ENCODE data around the gene S100A6. TPM values are rescaled to one million over a fixed set of nuclear protein-coding genes. Genes with fewer than 3 reads are reported as not detected.
"Not testable (repeated sequence)": the region's sequence is repeated elsewhere in the genome, so short reads cannot be mapped to it uniquely, and the experiment has no call there.

The S100A6 gene
- total RNA-seq, 4 donors from 2014 or later = 147 to 251 (median 192) TPM

- WGBS, 2 donors = 18 to 22% methylated on average over 16 of the region's 16 CpGs
- TF ChIP-seq CTCF (IDR thresholded peaks at IDR 0.05) (no peak), POLR2A (IDR thresholded peaks at IDR 0.05) (no peak)
- DNase-seq (ENCODE audit: low spot score in 2 of 2) = peak; percentile 98 to 99
- H3K4me3 ChIP-seq (ENCODE audit: low read depth, poor library complexity, severe bottlenecking) = no peak overlapping the region
- intact Hi-C loops (cut with DNase I; ENCODE audit: low total_unique reads) = loop anchor here (5.0 kb wide), 1 partner anchor 54 kb away; no protein-coding TSS in a partner anchor
Measured at GRCh38 chr1:153566414-153567371, 30.9 kb upstream of the S100A6 start.

- peak; percentile 63 to 93 for DNase-seq (ENCODE audit: low spot score in 2 of 2)
- no peak for TF ChIP-seq CTCF (IDR thresholded peaks at IDR 0.05)
- TF ChIP-seq POLR2A (IDR thresholded peaks at IDR 0.05) = no peak
- WGBS, 2 donors = 8 to 12% methylated on average over 7 to 8 of the region's 8 CpGs
- intact Hi-C loops (cut with DNase I; ENCODE audit: low total_unique reads) = loop anchor here (5.0 kb wide), 1 partner anchor 53 kb away; no protein-coding TSS in a partner anchor
- no peak within 1 kb of the TSS for H3K4me3 ChIP-seq (ENCODE audit: low read depth, poor library complexity, severe bottlenecking)
Measured at GRCh38 chr1:153565529-153566374, 30.0 kb upstream of the S100A6 start, which contains the start of gene S100A2. Gene S100A2 (minus strand): TSS chr1:153565844. CDS start chr1:153563877, 1,967 bp downstream.

- DNase-seq (ENCODE audit: low spot score in 2 of 2) = no peak
- 77 to 80% methylated on average over 4 to 7 of the region's 7 CpGs for WGBS, 2 donors
- H3K4me3 ChIP-seq (ENCODE audit: low read depth, poor library complexity, severe bottlenecking) = no peak overlapping the region
- intact Hi-C loops (cut with DNase I; ENCODE audit: low total_unique reads) = no loop called here
- TF ChIP-seq POLR2A (IDR thresholded peaks at IDR 0.05) (no peak), CTCF (IDR thresholded peaks at IDR 0.05) (no peak)
Measured at GRCh38 chr1:153563991-153564390, 28.2 kb upstream of the S100A6 start.

GRCh38 chr1:153563483-153563901 is 27.7 kb upstream of the S100A6 start:
- no peak for DNase-seq (ENCODE audit: low spot score in 2 of 2)
- intact Hi-C loops (cut with DNase I; ENCODE audit: low total_unique reads) = no loop called here
- TF ChIP-seq CTCF (IDR thresholded peaks at IDR 0.05) (no peak), POLR2A (IDR thresholded peaks at IDR 0.05) (no peak)
- H3K4me3 ChIP-seq (ENCODE audit: low read depth, poor library complexity, severe bottlenecking) = no peak overlapping the region
- WGBS, 2 donors = 39 to 49% methylated on average over 6 of the region's 6 CpGs

- DNase-seq (ENCODE audit: low spot score in 2 of 2); intact Hi-C loops (cut with DNase I; ENCODE audit: low total_unique reads); H3K4me3 ChIP-seq (ENCODE audit: low read depth, poor library complexity, severe bottlenecking): not testable (repeated sequence)
- 68 to 74% methylated on average over 3 of the region's 3 CpGs for WGBS, 2 donors
Measured at GRCh38 chr1:153562021-153562420, 26.2 kb upstream of the S100A6 start.

Data from lower leg skin (tissue), 4 donors.